ENCODE data around the gene LRBA.

- TF ChIP-seq POLR2A (IDR thresholded peaks at IDR 0.05; ENCODE audit: low read depth, low read length) (no peak), POLR2AphosphoS5 (IDR thresholded peaks at IDR 0.05; ENCODE audit: low read depth, low read length) (no peak), TAF1 (IDR thresholded peaks at IDR 0.05; ENCODE audit: low read depth, low read length) (no peak), POU2F2 (IDR thresholded peaks at IDR 0.05; ENCODE audit: low read depth, low read length) (no peak), SPI1 (IDR thresholded peaks at IDR 0.05; ENCODE audit: low read depth, low read length) (no peak), PAX5 (IDR thresholded peaks at IDR 0.05; ENCODE audit: insufficient read depth, low read length, severe bottlenecking) (no peak)
Observed at GRCh38 chr4:150235317-150235716, 779.8 kb downstream of the LRBA start.

Data from GM12891 (cell line).